Activated T-helper 1 cell treated with Interleukin-2 at 50 U/mL for 16 hours (primary cell): Measurements from ENCODE around the gene PRR30.
"Not testable (repeated sequence)": the region's sequence is repeated elsewhere in the genome, so short reads cannot be mapped to it uniquely, and the experiment has no call there.

ENCODE experiments used
- DNase-seq: peaks from one replicate; pipeline ENCODE4 v3.0.0-alpha.2; 2020; ENCODE audit warnings: low read depth

PRR30 gene

DNA sequence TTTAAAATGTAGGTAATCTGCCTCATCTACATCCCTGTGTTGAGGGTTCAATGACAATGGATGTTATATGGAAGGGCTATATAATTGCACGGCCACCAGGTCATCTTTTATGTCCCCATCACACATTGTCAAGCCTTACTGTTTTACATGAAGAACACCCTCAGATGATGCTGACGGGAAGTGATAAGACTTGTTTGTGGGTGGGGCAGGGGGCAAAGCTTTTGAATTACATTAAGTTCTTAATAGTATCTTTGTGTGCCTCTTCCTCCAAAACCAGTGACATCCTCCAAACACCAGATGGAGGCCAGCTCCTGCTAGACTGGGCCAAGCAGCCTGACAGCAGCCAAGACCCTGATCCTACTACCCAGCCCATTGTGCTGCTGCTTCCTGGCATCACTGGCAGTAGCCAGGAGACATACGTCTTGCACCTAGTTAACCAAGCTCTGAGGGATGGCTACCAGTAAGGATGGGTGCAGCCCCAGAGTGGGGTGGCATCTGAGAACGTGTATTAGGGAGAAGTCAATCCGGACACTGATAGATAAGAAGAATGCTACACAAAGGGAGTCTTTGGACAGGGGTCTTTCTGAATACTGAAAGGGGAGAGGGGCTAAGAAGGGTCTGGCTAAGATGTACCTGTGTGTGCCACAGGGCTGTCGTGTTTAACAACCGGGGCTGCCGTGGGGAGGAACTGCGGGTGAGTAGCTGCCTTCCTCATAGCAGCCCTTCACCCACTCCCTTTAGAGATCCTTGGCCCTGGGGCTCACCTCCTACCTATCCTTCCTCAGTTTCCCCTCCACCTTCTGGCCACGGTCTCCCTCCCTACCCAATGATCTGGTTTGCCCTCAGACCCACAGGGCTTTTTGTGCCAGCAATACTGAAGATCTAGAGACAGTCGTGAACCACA is 10.3 kb downstream of the PRR30 start:
- DNase-seq, result no peak

DNA sequence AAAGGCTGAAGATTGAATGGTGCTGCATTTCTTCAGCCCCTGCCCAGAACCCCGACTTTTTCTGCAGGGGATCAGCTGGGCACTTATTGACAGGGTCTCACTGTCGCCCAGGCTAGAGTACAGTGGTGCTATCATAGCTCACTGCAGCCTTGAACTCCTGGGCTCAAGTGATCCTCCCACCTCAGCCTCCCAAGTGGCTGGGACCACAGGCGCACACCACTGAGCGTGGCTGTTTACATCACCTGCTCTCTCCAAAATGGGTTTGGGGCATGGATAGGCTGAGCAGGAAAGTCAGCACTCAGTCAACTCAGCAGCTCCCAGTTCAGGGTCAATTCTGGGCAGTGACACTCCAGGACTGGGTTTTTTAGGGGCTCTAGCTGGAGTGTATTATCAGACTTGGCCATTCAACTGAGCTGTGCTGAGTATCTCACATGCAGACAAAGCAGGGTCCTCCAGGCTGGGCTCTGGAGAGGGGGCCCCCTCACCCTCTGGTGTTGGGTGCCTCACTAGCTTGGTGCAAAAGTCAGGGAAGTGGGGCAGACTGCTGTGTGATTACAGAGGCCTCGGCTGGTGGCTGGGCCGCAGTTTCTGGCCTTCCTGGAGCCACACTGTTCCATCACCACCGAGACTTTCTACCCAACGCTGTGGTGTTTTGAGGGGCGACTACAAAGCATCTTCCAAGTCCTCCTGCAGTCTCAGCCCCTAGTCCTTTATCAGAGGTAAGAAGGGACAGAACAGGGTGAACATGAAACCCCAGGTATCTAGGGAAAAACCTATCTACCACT is 11.1 kb downstream of the PRR30 start:
- DNase-seq, result no peak

DNA sequence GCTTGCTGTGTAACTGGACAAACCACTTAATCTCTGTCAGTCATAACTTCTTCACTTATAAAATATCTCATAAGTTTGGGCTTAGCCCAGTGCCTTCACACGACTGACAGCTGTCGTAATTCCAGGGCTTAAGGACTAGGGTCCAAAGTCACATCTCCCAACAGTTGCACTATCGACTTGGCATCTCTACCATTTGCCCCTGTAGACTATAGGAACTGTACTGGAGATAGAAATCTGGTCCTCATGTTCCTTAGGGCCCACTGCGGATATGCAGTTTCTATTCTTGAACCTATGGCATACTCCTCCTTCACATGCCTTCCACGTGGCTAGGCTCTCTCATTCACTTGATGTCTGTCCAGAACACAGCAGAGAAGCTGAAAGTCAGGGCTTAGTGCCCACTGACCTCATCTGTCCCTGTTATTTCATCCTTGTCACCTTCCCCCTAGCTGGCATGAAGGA is 12.9 kb downstream of the PRR30 start:
- no peak for DNase-seq

DNA sequence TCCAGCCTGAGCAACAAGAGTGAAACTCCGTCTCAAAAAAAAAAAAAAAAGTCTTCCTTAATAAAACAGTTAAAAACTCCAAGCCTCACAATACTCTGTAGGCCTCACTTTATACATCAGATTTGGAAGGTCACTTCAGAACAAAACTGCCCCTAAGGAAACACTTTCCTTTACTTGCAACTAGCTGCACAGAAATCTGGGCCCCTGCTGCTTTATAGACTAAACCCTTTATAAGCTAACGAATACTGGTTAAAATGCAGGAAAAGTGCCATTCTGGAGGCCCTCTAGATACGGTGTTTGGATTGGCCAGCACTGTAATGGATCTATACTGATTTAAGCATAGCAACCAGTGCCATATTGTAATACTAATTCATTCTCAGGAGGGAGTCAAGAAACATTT is 14.1 kb downstream of the PRR30 start:
- no peak for DNase-seq

DNA sequence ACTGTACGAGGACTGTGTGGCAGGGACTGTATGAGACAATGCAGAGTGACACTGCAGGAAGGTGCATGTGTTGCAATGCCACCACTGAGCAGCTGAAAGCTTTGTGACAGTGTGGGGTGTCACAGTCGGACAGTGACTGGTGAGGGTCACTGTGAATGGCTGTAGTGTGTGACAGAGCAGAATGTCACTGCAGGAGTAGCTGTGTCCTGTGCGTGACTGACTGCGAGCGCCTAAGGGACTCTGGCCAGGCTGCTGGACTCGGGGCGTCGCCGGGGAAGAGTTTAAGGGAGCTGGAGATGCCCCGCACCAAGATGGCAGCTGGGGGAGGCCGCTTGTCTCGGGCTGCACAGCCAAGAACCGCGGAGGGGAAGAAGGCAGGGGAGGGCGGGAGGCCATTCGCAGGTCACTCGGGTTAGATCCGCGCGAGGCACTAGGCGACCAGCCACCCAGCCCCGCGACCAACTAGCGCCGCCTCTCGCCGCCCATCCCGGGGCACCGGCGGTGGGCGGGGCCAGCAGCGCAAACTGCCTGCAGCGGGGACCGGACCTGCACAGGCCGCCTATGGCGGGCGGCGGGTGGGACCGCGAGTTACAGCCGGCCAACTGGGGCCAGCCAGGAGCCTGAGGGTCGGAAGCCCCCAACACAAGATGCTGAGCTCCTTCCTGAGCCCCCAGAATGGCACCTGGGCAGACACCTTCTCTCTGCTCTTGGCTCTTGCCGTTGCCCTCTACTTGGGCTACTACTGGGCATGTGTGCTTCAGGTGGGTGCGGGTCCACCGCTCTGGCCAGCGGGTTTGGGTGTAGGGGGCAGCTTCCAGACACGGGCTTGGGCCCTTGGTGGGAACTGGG is 15.7 kb downstream of the PRR30 start, which contains the start of gene ABHD1:
ABHD1 (plus strand) TSS at position 514 of the 849 bp plus-strand sequence; CDS start at position 648, 134 bp downstream.
- peak; percentile 55 for DNase-seq

DNA sequence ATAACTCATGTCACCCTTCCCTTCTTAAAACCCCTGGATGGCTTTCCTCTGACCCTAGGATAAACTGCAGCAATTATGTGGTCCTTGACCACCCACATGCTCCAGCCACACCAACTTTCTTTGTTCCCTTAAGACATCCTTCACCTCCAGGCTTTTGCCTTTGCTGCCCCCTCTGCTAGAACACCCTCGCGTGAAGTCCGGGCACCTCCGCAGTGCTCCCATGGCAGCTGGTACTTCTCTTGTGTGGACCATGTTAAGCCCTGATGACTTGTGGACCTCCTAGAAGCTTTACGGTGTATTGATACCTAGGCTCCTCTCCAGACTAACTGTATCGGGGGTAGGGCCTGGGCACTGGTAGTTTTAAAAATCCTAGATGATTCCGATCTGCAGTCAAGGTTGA is 16.4 kb downstream of the PRR30 start:
- no peak for DNase-seq

DNA sequence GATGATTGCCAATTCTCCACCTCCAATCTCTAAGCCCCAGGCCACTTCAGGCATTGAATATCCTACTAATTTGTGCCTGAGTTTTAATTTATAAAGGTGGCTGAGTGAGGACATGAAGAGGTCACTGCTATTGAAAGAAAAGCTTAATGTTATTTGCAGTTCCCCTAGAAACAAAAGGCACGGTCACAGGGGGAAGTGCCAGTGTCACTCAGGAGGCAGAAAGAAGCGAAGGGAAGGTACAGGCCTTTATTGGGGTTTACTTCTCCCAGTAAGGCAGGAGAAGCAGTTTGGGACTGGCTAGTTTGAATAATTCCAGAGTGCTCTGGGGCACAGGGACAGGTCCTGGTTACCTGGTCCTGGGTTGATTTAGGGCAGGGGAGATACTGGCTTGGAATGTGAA is 17.3 kb downstream of the PRR30 start:
- no peak for DNase-seq

DNA sequence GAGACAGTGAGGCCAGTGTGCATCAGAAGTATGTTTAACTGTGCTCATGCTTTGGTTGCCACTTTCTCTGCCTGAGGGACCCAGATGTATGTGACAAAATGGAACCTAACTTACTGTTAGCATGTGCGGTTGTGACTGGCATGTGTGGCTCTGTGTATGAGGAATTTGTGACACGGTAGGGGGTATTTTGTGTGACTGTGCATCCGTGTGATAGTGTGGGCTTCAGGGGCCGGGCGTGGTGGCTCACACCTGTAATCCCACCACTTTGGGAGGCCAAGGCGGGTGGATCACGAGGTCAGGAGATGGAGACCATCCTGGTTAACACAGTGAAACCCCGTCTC is 19.9 kb downstream of the PRR30 start:
- not testable (repeated sequence) for DNase-seq

DNA sequence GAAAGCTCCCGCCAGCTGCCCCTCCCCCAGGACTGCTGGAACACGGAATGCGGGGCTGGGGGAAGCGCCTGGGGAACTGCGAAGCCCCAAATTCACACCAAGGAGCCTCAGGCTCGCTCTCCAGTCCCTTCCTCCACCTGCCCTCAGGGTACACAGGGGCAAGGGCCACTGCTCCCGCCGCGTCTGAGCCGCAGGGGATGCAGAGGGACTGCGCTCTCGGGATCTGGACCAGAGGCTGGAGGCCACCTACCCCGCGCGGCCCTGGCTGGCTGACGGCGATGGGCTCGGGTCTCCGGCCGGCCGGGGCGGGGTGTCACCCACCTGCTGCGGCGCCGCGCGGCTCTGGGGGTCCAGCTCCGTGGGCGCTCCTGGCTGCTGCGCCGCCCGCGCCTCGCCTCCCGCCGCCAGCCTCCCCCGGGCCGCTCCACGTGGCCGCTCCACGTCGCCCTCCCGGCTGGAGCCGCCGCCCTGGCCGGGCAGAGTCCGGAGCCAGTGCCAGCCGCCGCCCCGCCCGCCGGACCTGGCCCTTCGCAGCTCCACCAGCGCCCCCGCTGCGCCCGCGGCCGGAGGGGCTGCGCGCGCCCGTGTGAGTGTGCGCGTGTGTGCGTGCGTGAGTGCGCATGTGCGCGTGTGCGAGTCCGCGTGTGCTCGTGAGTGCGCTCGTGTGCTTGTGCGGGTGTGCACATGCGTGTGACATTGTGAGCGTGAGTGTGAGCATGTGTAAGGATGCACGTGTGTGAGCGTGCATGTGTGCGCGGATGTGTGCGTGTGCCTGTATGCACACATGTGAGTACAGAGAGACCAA is 20.5 kb downstream of the PRR30 start, which contains the start of gene CGREF1:
CGREF1 (minus strand) TSS at position 604 of the 805 bp plus-strand sequence. CDS start 14,762 bp downstream, outside the sequence.
- DNase-seq, result no peak

DNA sequence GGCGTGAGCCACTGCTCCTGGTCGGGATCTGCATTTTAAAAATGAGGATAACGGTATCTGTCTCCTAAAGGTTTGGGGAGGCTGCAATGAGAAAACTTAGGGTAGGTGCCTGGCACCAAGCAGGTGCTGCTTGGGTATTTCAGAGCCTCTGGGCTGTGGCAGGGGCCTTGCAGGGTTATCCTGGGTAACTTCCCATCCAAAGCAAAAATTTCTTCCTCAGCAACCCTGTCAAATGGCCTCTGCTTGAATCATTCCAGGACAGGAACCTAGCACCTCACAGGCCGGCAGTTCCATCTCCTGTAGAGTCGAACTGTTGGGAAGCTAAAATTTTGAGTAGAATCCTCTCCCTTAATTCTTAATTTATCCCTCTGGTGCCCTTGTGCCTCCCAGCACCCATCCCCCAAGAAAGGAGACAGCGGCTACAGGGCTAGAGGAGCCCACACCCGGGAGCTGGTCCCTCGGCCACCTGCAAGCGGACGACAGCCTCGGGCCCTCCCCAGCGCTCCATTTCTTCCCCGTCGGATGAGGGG is 21.1 kb downstream of the PRR30 start:
- no peak for DNase-seq

DNA sequence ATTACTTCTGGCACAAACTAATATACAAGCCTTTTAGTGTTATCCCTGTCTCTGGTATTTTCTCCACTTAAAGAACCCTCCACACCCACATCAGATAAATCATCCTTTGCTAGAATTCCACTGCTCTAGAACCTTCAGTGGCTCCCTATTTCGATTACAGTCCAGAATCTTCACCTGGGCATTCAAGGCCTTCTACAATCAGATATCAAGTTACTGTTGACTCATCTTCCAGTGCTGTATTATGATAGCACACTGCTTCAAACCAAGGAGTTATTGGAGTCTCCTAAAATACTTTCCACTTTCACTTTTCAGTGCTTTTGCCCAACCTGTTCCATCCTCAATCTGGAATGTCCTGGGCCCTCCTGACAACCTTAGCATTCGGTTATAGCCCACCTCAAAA is 23.7 kb downstream of the PRR30 start:
- DNase-seq, result no peak

DNA sequence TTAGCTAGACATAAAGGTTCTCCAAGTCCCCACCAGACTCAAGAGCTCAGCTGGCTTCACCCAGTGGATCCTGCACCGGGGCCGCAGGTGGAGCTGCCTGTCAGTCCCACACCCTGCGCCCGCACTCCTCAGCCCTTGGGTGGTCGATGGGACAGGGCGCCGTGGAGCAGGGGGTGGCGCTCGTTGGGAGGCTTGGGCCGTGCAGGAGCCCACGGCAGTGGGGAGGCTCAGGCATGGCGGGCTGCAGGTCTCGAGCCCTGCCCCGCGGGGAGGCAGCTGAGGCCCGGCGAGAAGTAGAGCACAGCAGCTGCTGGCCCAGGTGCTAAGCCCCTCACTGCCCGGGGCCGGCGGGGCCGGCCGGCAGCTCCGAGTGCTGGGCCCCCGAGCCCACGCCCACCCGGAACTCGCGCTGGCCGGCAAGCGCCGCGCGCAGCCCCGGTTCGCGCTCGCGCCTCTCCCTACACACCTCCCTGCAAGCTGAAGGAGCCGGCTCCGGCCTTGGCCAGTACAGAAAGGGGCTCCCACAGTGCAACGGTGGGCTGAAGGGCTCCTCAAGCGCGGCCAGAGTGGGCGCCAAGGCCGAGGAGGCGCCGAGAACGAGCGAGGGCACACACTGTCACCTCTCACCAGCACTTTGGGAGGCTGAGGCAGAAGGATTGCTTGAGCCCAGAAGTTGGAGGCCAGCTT is 27.7 kb downstream of the PRR30 start:
- DNase-seq, result not testable (repeated sequence)

DNA sequence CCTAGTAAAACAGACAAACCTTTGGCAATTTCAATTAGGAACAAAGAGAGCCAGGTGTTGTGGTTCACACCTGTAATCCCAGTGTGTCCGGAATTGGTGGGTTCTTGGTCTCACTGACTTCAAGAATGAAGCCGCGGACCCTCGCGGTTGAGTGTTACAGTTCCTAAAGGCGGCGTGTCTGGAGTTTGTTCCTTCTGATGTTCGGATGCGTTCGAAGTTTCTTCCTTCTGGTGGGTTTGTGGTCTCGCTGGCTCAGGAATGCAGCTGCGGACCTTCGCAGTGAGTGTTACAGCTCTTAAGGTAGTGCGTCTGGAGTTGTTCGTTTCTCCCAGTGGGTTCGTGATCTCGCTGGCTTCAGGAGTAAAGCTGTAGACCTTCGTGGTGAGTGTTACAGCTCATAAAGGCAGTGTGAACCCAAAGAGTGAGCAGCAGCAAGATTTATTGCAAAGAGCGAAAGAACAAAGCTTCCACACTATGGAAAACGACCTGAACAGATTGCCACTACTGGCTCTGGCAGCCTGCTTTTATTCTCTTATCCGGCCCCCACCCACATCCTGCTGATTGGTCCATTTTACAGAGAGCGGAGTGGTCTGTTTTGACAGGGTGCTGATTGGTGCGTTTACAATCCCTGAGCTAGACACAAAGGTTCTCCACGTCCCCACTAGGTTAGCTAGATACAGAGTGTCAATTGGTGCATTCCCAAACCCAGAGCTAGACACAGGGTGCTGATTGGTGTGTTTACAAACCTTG is 28.4 kb downstream of the PRR30 start:
- DNase-seq, result not testable (repeated sequence)

DNA sequence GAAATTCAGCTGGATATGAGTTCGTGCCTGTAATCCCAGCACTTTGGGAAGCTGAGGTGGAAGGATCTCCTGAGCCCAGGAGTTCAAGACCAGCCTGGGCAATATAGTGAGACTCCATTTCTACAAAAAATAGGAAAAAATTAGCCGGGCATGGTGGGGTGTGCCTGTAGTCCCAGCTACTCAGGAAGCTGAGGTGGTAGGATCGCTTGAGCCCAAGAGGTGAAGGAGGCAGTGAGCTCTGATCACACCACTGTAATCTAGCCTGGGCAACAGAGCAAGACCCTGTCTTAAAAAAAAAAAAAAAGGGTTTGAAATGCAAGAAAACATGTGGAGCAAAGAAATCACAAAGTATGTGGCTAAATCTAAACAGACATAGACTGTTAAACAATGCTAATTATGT is 30.1 kb downstream of the PRR30 start:
- DNase-seq, result no peak

DNA sequence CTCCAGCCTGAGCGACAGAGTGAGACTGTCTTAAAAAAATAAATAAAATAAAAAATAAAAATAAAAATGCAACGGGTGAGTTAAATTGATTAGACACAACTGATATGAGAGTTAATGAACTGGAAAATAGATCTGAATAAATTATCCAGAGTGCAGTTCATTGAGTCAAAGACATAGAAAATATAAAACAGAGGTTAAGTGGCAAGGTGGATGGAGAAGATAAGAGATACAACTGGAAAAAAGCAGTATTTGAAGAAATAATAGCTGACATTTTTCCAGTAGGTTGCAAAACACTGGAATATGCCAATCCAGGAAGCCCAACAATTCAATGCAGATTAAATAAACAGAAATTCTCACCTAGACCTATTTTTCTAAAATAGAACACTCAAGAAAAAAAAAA is 31.0 kb downstream of the PRR30 start:
- no peak for DNase-seq

DNA sequence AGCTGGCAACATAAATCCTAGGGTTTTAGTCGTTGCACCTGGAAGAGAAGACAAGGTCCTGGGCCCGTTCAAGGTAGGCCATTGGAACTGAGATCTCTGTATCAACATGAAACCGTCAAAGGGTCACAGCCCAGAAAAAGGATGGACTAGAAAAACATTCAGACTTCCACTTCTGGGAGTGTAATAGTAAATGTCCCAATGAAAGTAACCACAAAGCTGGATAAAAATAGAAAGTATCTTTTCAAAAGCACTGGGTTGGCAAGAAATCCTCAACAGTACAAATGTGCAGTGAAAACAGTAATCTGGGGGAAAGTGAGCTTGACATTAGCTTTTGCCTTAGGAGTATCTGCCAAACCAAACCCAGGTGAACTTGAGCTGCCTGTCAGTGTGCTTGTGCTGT is 33.2 kb downstream of the PRR30 start:
- DNase-seq, result no peak

DNA sequence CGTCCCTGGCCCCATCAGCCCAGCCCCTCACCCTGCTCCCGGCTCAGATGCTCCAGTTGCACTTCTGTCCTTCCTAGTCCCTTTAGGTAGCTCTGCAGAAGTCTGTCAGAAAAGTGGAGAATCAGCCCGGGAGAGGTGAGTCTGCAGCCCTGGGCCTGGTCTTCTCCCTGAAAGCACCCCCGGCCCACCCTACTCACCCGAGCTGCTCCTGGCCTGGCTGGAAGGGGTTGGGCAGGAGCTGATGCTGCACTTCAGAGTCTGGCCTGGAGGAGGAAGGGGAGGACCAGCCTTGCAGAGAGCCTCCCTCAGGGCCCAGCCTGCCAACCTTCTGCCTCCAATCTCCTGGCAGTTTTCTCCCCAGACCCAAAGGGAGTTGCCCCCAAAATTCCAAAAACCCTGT is 36.9 kb downstream of the PRR30 start:
- no peak for DNase-seq

DNA sequence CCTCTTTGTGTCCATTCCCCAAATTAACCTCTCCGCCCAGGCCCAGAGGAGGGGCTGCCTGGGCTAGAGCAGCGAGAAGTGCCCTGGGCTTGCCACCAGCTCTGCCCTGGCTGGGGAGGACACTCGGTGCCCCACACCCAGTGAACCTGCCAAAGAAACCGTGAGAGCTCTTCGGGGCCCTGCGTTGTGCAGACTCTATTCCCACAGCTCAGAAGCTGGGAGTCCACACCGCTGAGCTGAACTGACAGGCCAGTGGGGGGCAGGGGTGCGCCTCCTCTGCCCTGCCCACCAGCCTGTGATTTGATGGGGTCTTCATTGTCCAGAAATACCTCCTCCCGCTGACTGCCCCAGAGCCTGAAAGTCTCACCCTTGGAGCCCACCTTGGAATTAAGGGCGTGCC is 39.2 kb downstream of the PRR30 start:
- DNase-seq, result no peak

DNA sequence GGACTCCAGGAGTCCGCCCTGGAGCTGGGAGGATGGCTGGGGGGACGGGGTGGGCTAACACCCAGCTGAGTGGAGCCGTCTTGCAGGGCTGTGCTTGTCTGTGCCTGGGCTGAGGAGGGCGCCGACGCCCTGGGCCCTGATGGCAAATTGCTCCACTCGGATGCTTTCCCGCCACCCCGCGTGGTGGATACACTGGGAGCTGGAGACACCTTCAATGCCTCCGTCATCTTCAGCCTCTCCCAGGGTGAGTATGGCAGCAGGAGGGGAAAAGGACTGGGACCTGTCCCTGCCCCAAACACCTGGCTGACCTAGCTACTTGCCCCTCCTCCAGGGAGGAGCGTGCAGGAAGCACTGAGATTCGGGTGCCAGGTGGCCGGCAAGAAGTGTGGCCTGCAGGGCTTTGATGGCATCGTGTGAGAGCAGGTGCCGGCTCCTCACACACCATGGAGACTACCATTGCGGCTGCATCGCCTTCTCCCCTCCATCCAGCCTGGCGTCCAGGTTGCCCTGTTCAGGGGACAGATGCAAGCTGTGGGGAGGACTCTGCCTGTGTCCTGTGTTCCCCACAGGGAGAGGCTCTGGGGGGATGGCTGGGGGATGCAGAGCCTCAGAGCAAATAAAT is 39.8 kb downstream of the PRR30 start:
- DNase-seq, result no peak
